ENCODE measurements around the gene DERA. TPM values are rescaled to one million over a fixed set of nuclear protein-coding genes. Genes with fewer than 3 reads are reported as not detected.

Gene DERA
- total RNA-seq, 1 donor from 2014 or later, result 5.6 TPM

DNA sequence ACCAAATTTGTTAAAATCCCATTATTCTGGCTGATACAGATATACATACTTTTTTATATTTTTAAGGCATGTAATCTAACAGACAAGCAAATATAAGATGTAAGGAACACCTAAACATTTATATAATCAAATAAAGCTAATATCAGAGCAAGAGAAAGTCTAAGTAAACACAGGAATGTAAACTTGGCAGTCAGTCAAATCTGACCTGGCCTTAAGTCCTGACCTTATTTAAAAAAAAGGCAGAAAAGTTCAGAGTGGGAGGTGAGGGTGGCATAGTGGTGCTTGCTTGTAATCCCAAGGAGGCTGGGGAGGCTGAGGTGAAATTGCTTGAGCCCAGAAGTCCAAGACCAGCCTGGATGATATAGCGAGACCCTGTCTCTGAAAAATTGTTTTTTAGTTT lies 152.6 kb downstream of the DERA start:
- H3K36me3 ChIP-seq, result no peaks in the 10 kb centered on the region
- no peaks in the 10 kb centered on the region for H3K9me3 ChIP-seq
- no peaks in the 10 kb centered on the region for H3K4me1 ChIP-seq
- H3K27ac ChIP-seq, result no peak overlapping the region
- TF ChIP-seq, protein P1, sequence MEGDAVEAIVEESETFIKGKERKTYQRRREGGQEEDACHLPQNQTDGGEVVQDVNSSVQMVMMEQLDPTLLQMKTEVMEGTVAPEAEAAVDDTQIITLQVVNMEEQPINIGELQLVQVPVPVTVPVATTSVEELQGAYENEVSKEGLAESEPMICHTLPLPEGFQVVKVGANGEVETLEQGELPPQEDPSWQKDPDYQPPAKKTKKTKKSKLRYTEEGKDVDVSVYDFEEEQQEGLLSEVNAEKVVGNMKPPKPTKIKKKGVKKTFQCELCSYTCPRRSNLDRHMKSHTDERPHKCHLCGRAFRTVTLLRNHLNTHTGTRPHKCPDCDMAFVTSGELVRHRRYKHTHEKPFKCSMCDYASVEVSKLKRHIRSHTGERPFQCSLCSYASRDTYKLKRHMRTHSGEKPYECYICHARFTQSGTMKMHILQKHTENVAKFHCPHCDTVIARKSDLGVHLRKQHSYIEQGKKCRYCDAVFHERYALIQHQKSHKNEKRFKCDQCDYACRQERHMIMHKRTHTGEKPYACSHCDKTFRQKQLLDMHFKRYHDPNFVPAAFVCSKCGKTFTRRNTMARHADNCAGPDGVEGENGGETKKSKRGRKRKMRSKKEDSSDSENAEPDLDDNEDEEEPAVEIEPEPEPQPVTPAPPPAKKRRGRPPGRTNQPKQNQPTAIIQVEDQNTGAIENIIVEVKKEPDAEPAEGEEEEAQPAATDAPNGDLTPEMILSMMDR (IDR thresholded peaks at IDR 0.05), result no peak
- H3K27me3 ChIP-seq, result no peaks in the 10 kb centered on the region
- no peak for DNase-seq (ENCODE audit: low spot score in 2 of 2)
- no peak overlapping the region for H3K4me3 ChIP-seq
- intact Hi-C loops (cut with DNase I), result no loop called here

DNA sequence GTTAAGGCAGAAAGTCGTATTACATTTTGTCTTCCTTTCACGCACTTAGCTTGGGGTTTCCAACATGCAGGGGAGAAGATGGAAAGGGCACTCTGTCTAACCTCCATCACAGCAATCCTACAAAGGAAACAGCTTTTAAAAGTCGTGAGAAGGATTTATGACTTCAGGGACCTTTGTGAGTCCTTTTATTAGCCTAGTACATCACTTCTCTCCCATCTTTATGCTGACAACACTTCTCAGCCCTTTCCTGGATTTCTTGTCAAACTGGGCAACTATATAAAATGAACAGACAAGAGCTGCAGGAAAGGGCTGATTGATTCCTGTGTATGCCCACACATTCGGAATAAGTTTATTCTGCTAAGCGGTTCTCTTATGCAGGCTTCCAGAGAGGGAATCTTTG lies 159.0 kb downstream of the DERA start:
- Histone ChIP-seq H3K4me1 (no peaks in the 10 kb centered on the region), H3K4me3 (no peak overlapping the region), H3K36me3 (no peaks in the 10 kb centered on the region), H3K9me3 (no peaks in the 10 kb centered on the region), H3K27ac (no peak overlapping the region), H3K27me3 (no peaks in the 10 kb centered on the region)
- intact Hi-C loops (cut with DNase I), result no loop called here
- TF ChIP-seq, protein P1 (IDR thresholded peaks at IDR 0.05), result no peak
- no peak for DNase-seq (ENCODE audit: low spot score in 2 of 2)

DNA sequence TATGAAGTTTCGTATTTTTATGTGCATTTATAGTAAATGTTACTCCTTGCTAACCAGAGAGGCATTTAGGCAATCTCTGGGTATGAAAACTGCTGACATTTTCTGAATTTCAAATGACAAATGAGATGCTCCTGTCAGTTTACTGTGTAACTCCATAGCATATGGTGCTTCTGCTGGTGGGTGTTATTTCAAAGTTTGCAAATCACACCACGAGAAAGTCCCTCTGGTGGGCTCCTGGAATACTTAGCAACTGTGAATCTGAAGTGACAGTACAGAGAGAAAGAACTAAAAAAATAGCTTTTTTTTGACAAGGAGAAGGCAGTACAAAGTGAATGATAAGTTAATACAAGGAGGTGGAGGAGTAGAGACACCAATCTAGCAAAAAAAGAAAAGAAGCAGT lies 161.5 kb downstream of the DERA start:
- Histone ChIP-seq H3K27ac (no peak overlapping the region), H3K27me3 (no peaks in the 10 kb centered on the region)
- intact Hi-C loops (cut with DNase I), result no loop called here

DNA sequence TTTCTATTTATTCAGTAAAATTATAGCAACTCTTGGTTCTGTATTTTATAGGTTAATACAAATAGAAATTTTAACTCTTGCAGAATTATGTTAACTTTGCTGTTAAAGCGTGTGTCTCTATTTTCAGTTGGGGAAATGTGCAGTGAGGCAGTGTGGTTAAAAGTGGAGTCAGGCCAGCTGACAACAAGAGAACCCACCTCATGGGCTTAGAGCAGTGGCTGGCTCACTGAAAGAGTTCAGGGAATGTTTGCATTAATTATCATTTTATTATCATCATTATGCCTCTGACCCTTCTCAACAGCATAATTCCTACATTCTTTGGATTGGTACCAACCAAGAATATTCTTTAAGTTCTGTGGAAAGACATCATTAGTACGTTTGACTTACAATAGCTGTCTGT lies 163.8 kb downstream of the DERA start:
- no peak overlapping the region for H3K4me3 ChIP-seq
- TF ChIP-seq, protein P1 (IDR thresholded peaks at IDR 0.05), result no peak
- no peak overlapping the region for H3K27ac ChIP-seq
- DNase-seq (ENCODE audit: low spot score in 2 of 2), result no peak
- H3K9me3 ChIP-seq, result no peaks in the 10 kb centered on the region
- no peaks in the 10 kb centered on the region for H3K36me3 ChIP-seq
- H3K4me1 ChIP-seq, result no peaks in the 10 kb centered on the region
- no peaks in the 10 kb centered on the region for H3K27me3 ChIP-seq
- intact Hi-C loops (cut with DNase I), result no loop called here

More for the DNA sequence above, 161.5 kb downstream of the DERA start:
- DNase-seq (ENCODE audit: low spot score in 2 of 2), result no peak
- no peaks in the 10 kb centered on the region for H3K36me3 ChIP-seq
- H3K4me1 ChIP-seq, result no peaks in the 10 kb centered on the region
- no peaks in the 10 kb centered on the region for H3K9me3 ChIP-seq
- TF ChIP-seq, protein P1 (IDR thresholded peaks at IDR 0.05), result no peak
- H3K4me3 ChIP-seq, result no peak overlapping the region

DNA sequence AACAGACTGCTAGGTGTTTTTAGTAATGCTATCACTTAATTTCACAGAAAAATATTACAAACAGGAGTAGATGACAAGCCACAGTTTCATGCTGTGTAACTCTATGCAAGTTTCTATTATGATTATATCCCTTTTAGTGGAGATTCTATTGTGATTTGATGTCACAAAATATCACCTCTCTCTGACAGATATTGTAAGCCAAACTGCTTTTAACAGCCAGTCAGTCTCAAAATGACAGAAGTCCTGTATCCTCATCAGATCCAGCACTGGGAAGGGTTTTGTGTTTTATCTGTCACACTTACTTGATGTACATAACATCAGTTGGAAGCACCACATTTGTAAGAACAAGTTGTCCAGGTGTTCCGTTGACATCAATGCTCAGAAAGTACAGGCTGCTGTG lies 164.8 kb downstream of the DERA start:
- Histone ChIP-seq H3K27me3 (no peaks in the 10 kb centered on the region), H3K4me1 (no peaks in the 10 kb centered on the region), H3K27ac (no peak overlapping the region), H3K9me3 (no peaks in the 10 kb centered on the region), H3K36me3 (no peaks in the 10 kb centered on the region), H3K4me3 (no peak overlapping the region)
- intact Hi-C loops (cut with DNase I), result no loop called here
- TF ChIP-seq, protein P1 (IDR thresholded peaks at IDR 0.05), result no peak
- DNase-seq (ENCODE audit: low spot score in 2 of 2), result no peak

DNA sequence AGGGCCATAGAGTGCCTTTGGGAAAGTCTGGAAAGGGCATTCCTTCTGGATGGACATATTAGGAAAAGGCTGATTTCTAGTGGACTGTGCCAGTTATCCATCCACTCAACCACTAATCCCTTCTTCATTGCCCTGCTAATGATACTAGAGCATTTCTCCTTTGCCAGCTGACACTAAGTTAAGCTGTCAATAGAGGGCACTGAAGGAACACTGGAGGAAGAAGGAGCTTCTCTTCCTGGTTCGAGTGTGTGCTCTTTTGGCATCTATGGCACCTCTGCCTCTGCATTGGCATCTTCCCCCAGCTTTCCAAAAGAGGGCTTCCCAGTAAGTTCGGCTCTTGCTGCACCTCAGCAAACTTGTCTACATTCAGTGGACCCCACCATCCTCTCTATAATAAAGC lies 165.4 kb downstream of the DERA start:
- Histone ChIP-seq H3K4me3 (no peak overlapping the region), H3K27me3 (no peaks in the 10 kb centered on the region), H3K27ac (no peak overlapping the region), H3K4me1 (no peaks in the 10 kb centered on the region), H3K9me3 (no peaks in the 10 kb centered on the region), H3K36me3 (no peaks in the 10 kb centered on the region)
- intact Hi-C loops (cut with DNase I), result no loop called here
- TF ChIP-seq, protein P1 (IDR thresholded peaks at IDR 0.05), result no peak
- no peak for DNase-seq (ENCODE audit: low spot score in 2 of 2)

Data from ascending aorta (tissue), 2 donors.